NCI-H2107 treated with DMSO at 0.1 percent for 48 hours (cell line): ENCODE measurements around the gene RPS29.
A peak's percentile ranks its signal among the peaks of the same experiment; 100 is the strongest.
"Not testable (repeated sequence)": the region's sequence is repeated elsewhere in the genome, so short reads cannot be mapped to it uniquely, and the experiment has no call there.

Experiments
- DNase-seq: peaks from one replicate; lab custom pipeline; 2025; ENCODE audit not compliant: unreplicated experiment; lab: John Stamatoyannopoulos, UW

RPS29 gene

GRCh38 chr14:49598485-49599300 lies 12.5 kb upstream of the RPS29 start, which contains the start of gene LRR1:
LRR1 (plus strand) TSS chr14:49598940; CDS start chr14:49599021, 81 bp downstream.
- peak; percentile 86 for DNase-seq

GRCh38 chr14:49598189-49598484 lies 12.0 kb upstream of the RPS29 start:
- DNase-seq = peak; percentile 84

GRCh38 chr14:49594347-49595091 lies 8.3 kb upstream of the RPS29 start:
- DNase-seq = no peak

- no peak for DNase-seq
Measured at GRCh38 chr14:49593016-49593415, 6.8 kb upstream of the RPS29 start.

- no peak for DNase-seq
Measured at GRCh38 chr14:49589387-49589786, 3.2 kb upstream of the RPS29 start.

- peak; percentile 66 for DNase-seq
Measured at GRCh38 chr14:49586673-49587460, 687 bp upstream of the RPS29 start.

GRCh38 chr14:49584981-49585640 lies 1.1 kb downstream of the RPS29 start:
- DNase-seq = not testable (repeated sequence)

GRCh38 chr14:49584058-49584457 lies 2.1 kb downstream of the RPS29 start:
- DNase-seq = no peak

GRCh38 chr14:49583629-49584028 lies 2.6 kb downstream of the RPS29 start:
- no peak for DNase-seq

GRCh38 chr14:49582113-49582977 lies 3.8 kb downstream of the RPS29 start:
- DNase-seq = no peak

- no peak for DNase-seq
Measured at GRCh38 chr14:49581209-49582112, 4.7 kb downstream of the RPS29 start.

- DNase-seq = no peak
Measured at GRCh38 chr14:49579841-49580240, 6.3 kb downstream of the RPS29 start.

GRCh38 chr14:49578141-49578540 lies 8.0 kb downstream of the RPS29 start:
- DNase-seq = no peak

GRCh38 chr14:49574038-49574437 lies 12.1 kb downstream of the RPS29 start:
- DNase-seq = no peak

GRCh38 chr14:49569281-49569680 lies 16.9 kb downstream of the RPS29 start:
- DNase-seq = no peak

GRCh38 chr14:49566714-49567113 lies 19.5 kb downstream of the RPS29 start:
- DNase-seq = no peak

- DNase-seq = no peak
Measured at GRCh38 chr14:49559979-49560768, 26.0 kb downstream of the RPS29 start.

- peak; percentile 6 for DNase-seq
Measured at GRCh38 chr14:49553892-49554291, 32.3 kb downstream of the RPS29 start.
